Measurements from ENCODE around the gene CYP46A1. TPM values are rescaled to one million over a fixed set of nuclear protein-coding genes. Genes with fewer than 3 reads are reported as not detected.

Gene CYP46A1
- total and polyA plus RNA-seq, 8 donors, result 1.2 to 6.8 (median 5.5) TPM

DNA sequence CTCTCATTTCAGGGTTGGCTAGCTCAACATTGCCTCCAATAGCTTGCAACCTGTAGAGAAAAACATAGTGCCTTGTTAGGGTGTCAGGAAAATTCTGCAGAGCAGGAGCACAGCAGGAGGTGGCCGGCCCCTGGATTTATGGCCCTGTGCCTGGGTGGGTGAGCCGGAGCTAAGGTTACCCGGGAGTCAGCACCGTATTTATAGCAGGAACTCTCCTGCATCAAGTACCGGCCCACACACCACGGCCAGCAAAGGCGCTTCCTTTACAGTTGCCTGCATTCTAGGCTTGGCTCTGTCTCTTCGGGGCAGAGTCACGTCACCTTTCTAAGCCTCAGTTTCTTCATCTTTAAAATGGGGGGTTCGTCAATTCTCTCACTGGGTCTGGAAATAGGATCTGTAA lies 56.3 kb downstream of the CYP46A1 start:
- intact Hi-C loops (cut with DNase I), result no loop called here
- DNase-seq (peak in 1 of 4 donors; percentile 32), ATAC-seq (no peak)
- Histone ChIP-seq H3K27ac (no peak overlapping the region), H3K9me3 (no peaks in the 10 kb centered on the region), H3K36me3 (no peaks in the 10 kb centered on the region), H3K27me3 (peaks cover 0 to 23% of the 10 kb centered on the region in 2 donors), H3K4me1 (peaks cover 8 to 17% of the 10 kb centered on the region in 2 donors), H3K4me3 (no peak overlapping the region)
- no peak for TF ChIP-seq CTCF (IDR thresholded peaks at IDR 0.05)

- Histone ChIP-seq H3K27ac (peak overlapping the region in 1 of 2 donors; percentile 26), H3K9me3 (no peaks in the 10 kb centered on the region), H3K4me3 (no peak overlapping the region), H3K4me1 (peaks cover 8 to 24% of the 10 kb centered on the region in 2 donors), H3K27me3 (peaks cover 0 to 28% of the 10 kb centered on the region in 2 donors), H3K36me3 (no peaks in the 10 kb centered on the region)
- no peak for ATAC-seq
- intact Hi-C loops (cut with DNase I), result no loop called here
- no peak for TF ChIP-seq CTCF (IDR thresholded peaks at IDR 0.05)
- DNase-seq, result peak in 1 of 4 donors; percentile 37
Observed at GRCh38 chr14:99741227-99741976, 57.3 kb downstream of the CYP46A1 start.

- Histone ChIP-seq H3K27me3 (peaks cover 0 to 27% of the 10 kb centered on the region in 2 donors), H3K27ac (peak overlapping the region in 1 of 2 donors; percentile 26)
Observed at GRCh38 chr14:99742074-99742473, 58.0 kb downstream of the CYP46A1 start.

DNA sequence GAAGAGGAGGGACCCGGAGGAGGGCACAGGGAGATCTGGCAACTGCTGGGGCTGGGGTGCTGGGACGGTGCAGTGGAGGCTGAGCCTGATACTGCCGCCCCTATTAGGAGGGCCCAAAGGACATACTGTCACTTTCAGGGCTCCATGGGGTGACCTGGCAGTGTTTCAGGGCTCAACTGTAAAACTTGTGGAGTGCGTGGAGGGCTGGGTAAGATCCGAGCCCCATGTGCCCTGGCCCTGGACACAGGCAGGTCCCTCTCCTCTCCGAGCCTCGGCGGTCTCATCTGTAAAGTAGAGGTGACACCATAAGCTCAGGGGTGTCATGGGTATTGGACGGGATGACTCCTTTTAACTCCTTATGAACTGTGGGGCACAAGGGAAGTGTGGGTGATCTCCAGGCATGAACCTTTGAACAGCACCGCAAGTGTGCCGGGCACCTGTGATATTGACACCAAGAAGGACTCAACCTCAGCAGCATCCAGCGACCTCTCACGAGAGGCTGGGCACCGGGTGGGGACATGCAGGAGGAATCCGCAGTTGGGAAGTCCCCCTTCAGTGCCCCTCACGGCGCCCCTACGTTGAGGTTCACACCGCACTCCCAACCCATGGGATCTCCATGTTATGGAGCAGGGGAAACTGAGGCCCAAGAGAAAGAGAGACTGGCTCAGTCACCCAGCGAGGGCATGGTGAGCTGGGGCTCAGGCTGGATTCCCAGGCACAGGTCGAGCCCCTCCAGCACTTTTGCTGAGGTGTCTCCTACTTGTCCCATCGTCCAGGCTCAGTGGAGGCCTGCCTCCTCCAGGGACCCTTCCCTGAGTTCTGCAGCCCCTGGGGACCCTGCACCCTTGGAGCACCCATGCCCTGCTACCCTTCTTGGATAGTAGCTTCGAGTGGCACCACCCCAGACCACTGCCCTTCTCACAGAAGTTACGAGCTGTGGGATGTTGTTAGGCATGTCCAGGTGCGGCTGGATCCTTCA lies 58.7 kb downstream of the CYP46A1 start:
- Histone ChIP-seq H3K27ac (no peak overlapping the region), H3K36me3 (no peaks in the 10 kb centered on the region), H3K4me1 (peaks cover 2 to 24% of the 10 kb centered on the region in 2 donors), H3K27me3 (peaks cover 0 to 19% of the 10 kb centered on the region in 2 donors), H3K4me3 (no peak overlapping the region), H3K9me3 (no peaks in the 10 kb centered on the region)
- no peak for TF ChIP-seq CTCF (IDR thresholded peaks at IDR 0.05)
- ATAC-seq, result no peak
- DNase-seq, result peak in 1 of 4 donors; percentile 56
- intact Hi-C loops (cut with DNase I), result no loop called here

More at GRCh38 chr14:99742074-99742473, 58.0 kb downstream of the CYP46A1 start:
- Histone ChIP-seq H3K4me3 (no peak overlapping the region), H3K36me3 (no peaks in the 10 kb centered on the region), H3K4me1 (peaks cover 8 to 24% of the 10 kb centered on the region in 2 donors), H3K9me3 (no peaks in the 10 kb centered on the region)
- intact Hi-C loops (cut with DNase I), result no loop called here
- no peak for ATAC-seq
- DNase-seq, result peak in 1 of 4 donors; percentile 36
- TF ChIP-seq CTCF (IDR thresholded peaks at IDR 0.05), result no peak
